ENCODE results near the gene SGO2.

The SGO2 gene

DNA sequence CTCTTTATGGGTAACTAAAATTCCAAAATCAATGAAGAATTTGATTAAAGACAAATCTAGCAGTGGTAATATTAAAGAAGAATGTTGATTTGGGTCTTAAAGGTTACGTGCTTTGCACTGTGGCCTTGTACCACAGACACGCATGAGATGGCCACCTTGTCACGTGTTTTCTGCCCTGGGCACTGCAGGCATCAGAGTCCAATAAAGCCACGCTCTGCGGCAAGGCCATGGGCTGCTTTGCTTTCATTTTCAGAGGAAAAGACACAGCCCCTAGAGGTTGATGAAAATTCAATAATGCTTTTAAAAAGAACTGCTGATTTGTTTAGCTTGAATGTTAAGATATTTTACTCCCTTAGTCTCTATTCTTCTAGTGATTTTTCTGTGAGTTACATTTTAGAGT lies 90.2 kb downstream of the SGO2 start:
- Mint-ChIP-seq H3K9me3 (no peaks in the 10 kb centered on the region), H3K36me3 (ENCODE audit: low read depth) (no peaks in the 10 kb centered on the region), H3K4me3 (no peak overlapping the region), H3K27me3 (ENCODE audit: low read depth, poor library complexity) (peaks cover 9% of the 10 kb centered on the region), H3K27ac (no peak overlapping the region), H3K4me1 (no peaks in the 10 kb centered on the region)
- no peak for DNase-seq
- TF ChIP-seq, protein P1, sequence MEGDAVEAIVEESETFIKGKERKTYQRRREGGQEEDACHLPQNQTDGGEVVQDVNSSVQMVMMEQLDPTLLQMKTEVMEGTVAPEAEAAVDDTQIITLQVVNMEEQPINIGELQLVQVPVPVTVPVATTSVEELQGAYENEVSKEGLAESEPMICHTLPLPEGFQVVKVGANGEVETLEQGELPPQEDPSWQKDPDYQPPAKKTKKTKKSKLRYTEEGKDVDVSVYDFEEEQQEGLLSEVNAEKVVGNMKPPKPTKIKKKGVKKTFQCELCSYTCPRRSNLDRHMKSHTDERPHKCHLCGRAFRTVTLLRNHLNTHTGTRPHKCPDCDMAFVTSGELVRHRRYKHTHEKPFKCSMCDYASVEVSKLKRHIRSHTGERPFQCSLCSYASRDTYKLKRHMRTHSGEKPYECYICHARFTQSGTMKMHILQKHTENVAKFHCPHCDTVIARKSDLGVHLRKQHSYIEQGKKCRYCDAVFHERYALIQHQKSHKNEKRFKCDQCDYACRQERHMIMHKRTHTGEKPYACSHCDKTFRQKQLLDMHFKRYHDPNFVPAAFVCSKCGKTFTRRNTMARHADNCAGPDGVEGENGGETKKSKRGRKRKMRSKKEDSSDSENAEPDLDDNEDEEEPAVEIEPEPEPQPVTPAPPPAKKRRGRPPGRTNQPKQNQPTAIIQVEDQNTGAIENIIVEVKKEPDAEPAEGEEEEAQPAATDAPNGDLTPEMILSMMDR (IDR thresholded peaks at IDR 0.05): no peak

DNA sequence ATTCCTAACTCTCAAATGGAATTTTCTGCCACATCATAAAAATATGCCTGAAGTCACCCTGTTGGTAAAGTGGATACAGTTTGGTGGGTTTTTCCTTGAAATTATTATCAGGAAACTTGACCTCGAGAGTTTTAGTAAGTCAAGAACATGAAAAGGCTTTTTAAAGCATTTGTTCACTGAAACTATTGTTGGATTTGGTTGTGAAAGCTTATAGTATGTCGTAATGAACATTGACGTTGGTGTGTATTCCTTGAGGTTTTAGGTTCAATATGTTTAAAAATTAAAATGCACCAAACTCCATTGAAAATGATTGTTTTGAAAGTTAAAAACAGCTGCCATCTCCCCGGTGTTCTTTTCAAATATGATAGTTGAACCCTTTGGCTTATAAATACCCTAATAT lies 90.6 kb downstream of the SGO2 start:
- no peak overlapping the region for H3K4me3 Mint-ChIP-seq
- no peaks in the 10 kb centered on the region for H3K4me1 Mint-ChIP-seq
- H3K9me3 Mint-ChIP-seq: no peaks in the 10 kb centered on the region
- DNase-seq: no peak
- peaks cover 9% of the 10 kb centered on the region for H3K27me3 Mint-ChIP-seq (ENCODE audit: low read depth, poor library complexity)
- H3K36me3 Mint-ChIP-seq (ENCODE audit: low read depth): no peaks in the 10 kb centered on the region
- H3K27ac Mint-ChIP-seq: no peak overlapping the region
- TF ChIP-seq, protein P1 (IDR thresholded peaks at IDR 0.05): no peak

DNA sequence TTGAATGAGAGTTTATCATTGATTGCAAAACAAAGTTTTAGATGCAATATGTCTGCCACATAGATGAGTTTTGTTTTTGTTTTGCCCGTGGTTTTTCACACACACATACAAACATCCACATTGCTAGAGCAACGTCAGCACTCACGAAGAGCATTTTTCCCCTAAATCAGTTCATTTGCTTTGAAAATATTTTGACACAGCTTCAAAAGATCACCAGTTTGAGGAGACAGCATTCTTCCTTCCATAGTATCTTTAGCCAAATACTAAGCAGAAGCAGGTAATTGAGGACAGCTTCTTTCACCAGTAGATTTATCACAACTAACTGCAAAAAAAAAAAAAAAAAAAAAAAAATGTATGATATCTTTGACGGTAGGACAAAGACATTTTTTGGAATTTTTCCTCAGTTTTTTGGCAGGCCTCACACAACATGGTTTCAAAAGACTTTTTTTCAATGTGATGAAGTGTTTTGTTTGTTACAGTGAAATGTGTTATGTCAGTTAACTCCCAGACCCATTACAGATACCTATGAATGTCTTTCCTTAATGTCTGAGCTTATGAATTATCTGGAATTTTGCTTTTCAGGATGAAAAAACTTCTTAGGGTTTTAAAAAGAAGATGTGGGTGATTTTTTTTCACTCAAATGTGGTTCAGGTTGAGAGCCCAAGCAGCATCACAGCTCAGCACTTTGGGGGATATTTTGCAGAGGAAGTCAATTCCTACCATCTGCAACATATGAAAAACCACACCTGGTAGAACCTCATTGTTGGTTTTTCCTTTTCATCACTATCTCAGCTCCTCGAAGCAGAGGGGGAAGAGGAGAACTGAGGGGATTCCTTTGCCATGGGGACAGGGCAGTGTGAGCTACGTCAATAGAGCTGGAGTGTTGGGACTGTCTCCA lies 91.4 kb downstream of the SGO2 start:
- Mint-ChIP-seq H3K27me3 (ENCODE audit: low read depth, poor library complexity) (peaks cover 6% of the 10 kb centered on the region), H3K27ac (no peak overlapping the region), H3K9me3 (no peaks in the 10 kb centered on the region), H3K36me3 (ENCODE audit: low read depth) (no peaks in the 10 kb centered on the region), H3K4me1 (no peaks in the 10 kb centered on the region), H3K4me3 (no peak overlapping the region)
- no peak for DNase-seq
- TF ChIP-seq, protein P1 (IDR thresholded peaks at IDR 0.05): no peak

DNA sequence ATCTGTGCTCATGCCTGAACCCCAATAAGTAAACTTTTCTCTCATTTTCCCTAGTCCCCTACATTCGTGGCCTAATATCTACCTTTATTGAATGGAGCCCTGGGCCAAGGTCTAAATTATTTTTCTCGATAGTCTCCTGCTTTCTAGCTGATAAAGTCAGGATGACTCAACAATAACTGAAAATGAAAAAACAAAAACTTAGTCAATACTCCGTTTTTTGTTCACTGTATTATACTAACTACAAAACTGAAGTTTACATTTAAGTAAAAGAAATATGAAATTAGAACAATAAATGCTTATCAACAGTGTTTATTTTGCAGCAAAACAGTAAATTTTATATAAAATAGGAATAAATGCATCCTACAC lies 92.0 kb downstream of the SGO2 start:
- DNase-seq: no peak
- no peaks in the 10 kb centered on the region for H3K9me3 Mint-ChIP-seq
- H3K4me3 Mint-ChIP-seq: no peak overlapping the region
- TF ChIP-seq, protein P1 (IDR thresholded peaks at IDR 0.05): no peak
- no peaks in the 10 kb centered on the region for H3K4me1 Mint-ChIP-seq
- peaks cover 2% of the 10 kb centered on the region for H3K27me3 Mint-ChIP-seq (ENCODE audit: low read depth, poor library complexity)
- H3K36me3 Mint-ChIP-seq (ENCODE audit: low read depth): no peaks in the 10 kb centered on the region
- H3K27ac Mint-ChIP-seq: no peak overlapping the region

DNA sequence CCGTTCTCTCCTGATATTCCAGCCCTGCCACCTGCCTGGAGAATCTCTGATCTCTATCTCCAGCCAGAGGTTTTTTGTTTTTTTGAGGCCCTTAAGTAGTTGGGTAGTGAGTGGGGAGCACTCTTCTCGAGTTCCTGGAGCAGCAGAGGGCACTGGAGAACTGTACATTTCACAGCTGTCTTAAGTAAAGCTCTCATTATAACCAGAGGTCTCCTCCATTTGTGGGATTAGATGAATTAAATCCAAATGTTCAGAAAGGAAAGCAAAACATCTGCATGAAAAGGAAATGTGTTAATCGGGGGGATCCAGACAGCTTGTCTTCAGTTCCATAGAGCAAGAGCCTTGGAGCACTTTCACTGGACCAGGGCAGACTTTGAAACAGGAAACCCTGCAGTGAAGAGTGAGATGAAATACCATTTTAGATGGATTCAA lies 92.6 kb downstream of the SGO2 start:
- Mint-ChIP-seq H3K27ac (no peak overlapping the region), H3K27me3 (ENCODE audit: low read depth, poor library complexity) (peaks cover 2% of the 10 kb centered on the region), H3K36me3 (ENCODE audit: low read depth) (no peaks in the 10 kb centered on the region), H3K9me3 (no peaks in the 10 kb centered on the region), H3K4me1 (peaks cover 3% of the 10 kb centered on the region), H3K4me3 (no peak overlapping the region)
- no peak for DNase-seq
- TF ChIP-seq, protein P1 (IDR thresholded peaks at IDR 0.05): no peak

DNA sequence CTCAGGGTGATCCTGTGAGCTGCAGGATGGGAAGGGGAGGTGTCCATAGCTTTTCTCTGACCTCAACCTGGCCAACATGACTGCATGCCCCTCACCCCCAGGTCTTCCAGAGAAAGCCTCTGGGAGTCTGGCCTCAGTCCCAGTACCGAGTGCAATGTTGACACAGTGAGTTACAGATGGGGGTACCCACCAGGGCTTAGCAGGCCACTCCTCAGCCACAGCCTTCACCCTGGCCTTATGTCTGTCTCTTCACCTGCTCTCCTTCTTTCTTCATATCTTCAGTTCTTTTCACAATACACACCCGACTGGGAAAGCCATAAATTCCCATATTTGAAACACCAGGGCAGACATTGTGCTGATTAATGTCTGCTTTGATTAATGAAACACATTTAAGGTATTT lies 93.3 kb downstream of the SGO2 start:
- H3K4me3 Mint-ChIP-seq: no peak overlapping the region
- H3K27ac Mint-ChIP-seq: no peak overlapping the region
- H3K27me3 Mint-ChIP-seq (ENCODE audit: low read depth, poor library complexity): peaks cover 2% of the 10 kb centered on the region

More for the DNA sequence above, 93.3 kb downstream of the SGO2 start:
- DNase-seq: no peak
- Mint-ChIP-seq H3K36me3 (ENCODE audit: low read depth) (no peaks in the 10 kb centered on the region), H3K4me1 (peaks cover 10% of the 10 kb centered on the region), H3K9me3 (no peaks in the 10 kb centered on the region)
- TF ChIP-seq, protein P1 (IDR thresholded peaks at IDR 0.05): no peak

Measured in nephron progenitor cell (in vitro differentiated cells).